ENCODE results near the gene ENAM. TPM values are rescaled to one million over a fixed set of nuclear protein-coding genes. Genes with fewer than 3 reads are reported as not detected.
A peak's percentile ranks its signal among the peaks of the same experiment; 100 is the strongest.

Gene ENAM
- total and polyA plus RNA-seq, 10 of the 15 experiments (the other 5 are each of a cell fraction or from before 2014, with no cell fraction given) = 0.04 to 1.3 (median 0.21) TPM

DNA sequence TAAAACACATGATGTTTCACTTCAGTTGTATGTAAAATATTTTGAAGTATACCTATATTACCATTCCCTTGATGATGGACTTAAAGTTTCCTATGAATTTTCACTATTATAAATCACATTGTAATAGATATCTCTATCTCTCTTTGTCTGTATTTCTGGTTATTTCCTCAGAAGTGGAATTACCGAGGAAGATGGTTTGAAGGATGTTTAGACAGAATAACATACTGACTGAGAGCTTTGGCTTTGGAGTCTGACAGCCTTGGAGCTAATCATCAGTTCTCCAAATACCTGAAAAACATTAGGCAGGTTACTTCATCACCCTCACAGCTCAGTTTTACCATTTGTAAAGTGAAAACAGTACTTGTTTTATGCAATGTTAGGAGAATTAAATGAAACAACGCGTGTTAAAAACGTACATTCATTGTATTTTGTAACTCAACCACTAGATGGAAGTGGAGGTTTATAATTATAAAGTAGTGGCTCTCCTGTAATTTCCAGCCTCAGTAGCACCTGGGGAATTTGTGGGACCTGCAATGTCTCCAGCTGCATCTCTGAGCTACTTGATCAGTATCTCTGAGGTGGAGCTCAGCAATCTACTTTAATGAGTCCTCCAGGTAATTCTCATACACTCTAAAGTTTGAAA, 23.4 kb downstream of the ENAM start:
- 0 out of 4 replicates have a peak, but pooled peaks cover 0 to 3% of the 10 kb centered on the region in 2 experiments for H3K36me3 ChIP-seq (ENCODE audit: control insufficient read depth in 2 of 2, insufficient read depth in 2 of 2, low read length in 1 of 2)
- peak; percentile 81 for FAIRE-seq
- no peak overlapping the region for H3K4me3 ChIP-seq
- no peaks in the 10 kb centered on the region for H4K20me1 ChIP-seq (ENCODE audit: control insufficient read depth, insufficient read depth)
- no peak for DNase-seq (ENCODE audit: low read depth, low spot score)
- H3K27ac ChIP-seq (ENCODE audit: control insufficient read depth, insufficient read depth) = no peak overlapping the region
- H3K9me3 ChIP-seq (replicated peaks; ENCODE audit: control insufficient read depth, insufficient read depth, low read length) = no peaks in the 10 kb centered on the region
- H3K4me2 ChIP-seq (ENCODE audit: control insufficient read depth, insufficient read depth) = no peak overlapping the region
- WGBS (ENCODE audit: insufficient coverage, insufficient replicate concordance, low lambda C conversion rate, missing lambda C conversion rate) = 25% methylated on average over 4 of the region's 4 CpGs
- SMC1A ChIA-PET (ENCODE audit: uncharacterized antibody, unreplicated experiment) = interaction anchor here (0.5 to 2.5 kb wide), 21 partner anchors 13 to 574 kb away, joined by 3 to 18 read pairs (median 4); no protein-coding TSS in a partner anchor
- H3K9ac ChIP-seq (ENCODE audit: control insufficient read depth, insufficient read depth, low read length) = no peak overlapping the region
- no peaks in the 10 kb centered on the region for H3K4me1 ChIP-seq (ENCODE audit: control insufficient read depth, insufficient read depth, low read length)
- in situ Hi-C loops (cut with MboI) (no loop called here), intact Hi-C loops (cut with micrococcal nuclease; ENCODE audit: unreplicated experiment) (loop anchor here (1.0 to 10.0 kb wide), 5 partner anchors 36 to 613 kb away; partner anchors contain the start of genes GRSF1 and UTP3)
- POLR2A ChIA-PET = no interaction called here
- no peak overlapping the region for H2AFZ ChIP-seq (ENCODE audit: control insufficient read depth, low read depth, low read length)
- TF ChIP-seq KAT2A (conservative IDR thresholded peaks at IDR 0.05; ENCODE audit: control insufficient read depth, low read depth, low read length) (no peak), CTCF (IDR thresholded peaks at IDR 0.05 in 2 of 3, conservative IDR thresholded peaks at IDR 0.05 in 1 of 3; ENCODE audit: control insufficient read depth in 2 of 3, extremely low read depth in 1 of 3, insufficient read depth in 1 of 3, low read depth in 3 of 3, low read length in 3 of 3) (peak; percentile 20 to 60 (median 52); a peak in 4 of 6 replicates), RAD21 (IDR thresholded peaks at IDR 0.05; ENCODE audit: insufficient read depth, low read depth, low read length) (peak; percentile 72), SMC3 (IDR thresholded peaks at IDR 0.05; ENCODE audit: borderline replicate concordance, low read length) (peak; percentile 55; the same call in 1 of the 2 replicates)
- H3K27me3 ChIP-seq (replicated peaks in 1 of 2; ENCODE audit: control insufficient read depth in 2 of 2, insufficient read depth in 2 of 2, low read length in 1 of 2) = no peaks in the 10 kb centered on the region
- no peaks in the 10 kb centered on the region for H3K79me2 ChIP-seq (ENCODE audit: control insufficient read depth, insufficient read depth, low read length)
- RAD21 ChIA-PET (ENCODE audit: unreplicated experiment) = interaction anchor here (0.6 to 2.7 kb wide), 22 partner anchors 9 to 576 kb away, joined by 3 to 11 read pairs (median 4); partner anchors contain the start of genes DCK, MOB1B and UTP3
- no TSS peak for BruUV-seq (replicated peaks)
- CTCF ChIA-PET = interaction anchor here (0.5 to 2.9 kb wide), 51 partner anchors 9 to 1060 kb away, joined by 3 to 22 read pairs (median 4); partner anchors contain the start of genes DCK, JCHAIN and MOB1B
- peak; percentile 68 for ATAC-seq

All from GM12878 (cell line).